Skeletal muscle satellite cell (primary cell): ENCODE results near the gene CLPTM1L.

ENCODE experiments used
- H3K27me3 ChIP-seq: 2 replicates; pipeline ENCODE4 v1.7.0; 2013; ENCODE audit warnings: low read length; ENCODE audit not compliant: control insufficient read depth, insufficient read depth
- H3K36me3 ChIP-seq: 2 replicates; pipeline ENCODE4 v1.7.0; 2013; ENCODE audit warnings: mild to moderate bottlenecking, control low read depth, low read length; ENCODE audit not compliant: insufficient read depth
- H3K4me1 ChIP-seq: 2 replicates; pipeline ENCODE4 v1.7.0; 2013; ENCODE audit warnings: low read length; ENCODE audit not compliant: control insufficient read depth, insufficient read depth
- H3K4me2 ChIP-seq: 2 replicates; pipeline ENCODE4 v1.7.0; 2013; ENCODE audit warnings: mild to moderate bottlenecking, low read length
- H3K4me3 ChIP-seq: 2 replicates; pipeline ENCODE4 v1.7.0; 2013; ENCODE audit warnings: low read length
- H3K9ac ChIP-seq: 2 replicates; pipeline ENCODE4 v1.7.0; 2013; ENCODE audit warnings: mild to moderate bottlenecking, low read depth, low read length, moderate library complexity
- H3K9me3 ChIP-seq: replicated peaks from 2 replicates; pipeline ENCODE4 v1.7.0; 2013; ENCODE audit warnings: mild to moderate bottlenecking, control low read depth, low read length

The CLPTM1L gene

DNA sequence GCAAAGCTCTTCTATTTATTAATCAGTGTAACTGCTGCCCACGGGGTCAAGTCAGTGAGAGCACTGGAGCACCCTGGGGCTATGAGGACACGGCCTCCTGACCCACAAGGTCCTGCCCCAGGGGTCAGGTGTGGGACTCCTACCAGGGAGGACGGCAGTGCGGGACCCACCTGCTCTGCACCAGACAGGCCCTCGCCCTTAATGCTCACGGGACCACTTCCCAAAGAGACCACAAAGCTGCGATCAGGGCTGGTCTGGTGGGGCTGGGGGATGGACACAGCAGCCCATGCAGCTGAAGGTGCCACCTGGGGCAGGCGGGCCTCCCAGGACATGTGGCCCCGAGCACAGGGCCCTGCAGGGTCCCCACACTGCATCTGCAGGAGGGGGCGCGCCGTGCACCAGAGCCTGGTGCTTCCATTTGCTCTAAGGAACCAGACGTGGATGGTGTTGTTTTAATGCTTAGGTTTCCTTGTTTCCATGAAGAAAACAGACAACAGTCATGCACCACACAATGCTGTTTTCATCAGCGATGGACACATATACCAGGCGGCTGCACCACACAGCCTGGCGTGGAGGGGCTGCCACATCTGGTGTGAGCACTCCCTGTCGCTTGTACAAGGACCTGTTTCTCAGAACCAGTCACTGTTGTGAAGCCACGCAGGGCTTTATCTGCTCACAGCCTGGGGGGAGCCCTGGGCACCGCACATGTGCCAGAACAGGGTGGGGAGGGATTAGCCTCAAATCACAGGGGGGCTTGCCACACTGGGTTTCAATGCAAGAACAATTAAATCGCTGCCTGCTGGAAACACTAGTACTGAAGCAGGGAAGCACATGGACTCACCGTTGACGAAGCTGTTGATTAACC, 22.6 kb downstream of the CLPTM1L start:
- H3K4me1 ChIP-seq: peaks cover under 1% of the 10 kb centered on the region
- no peak overlapping the region for H3K9ac ChIP-seq
- H3K4me3 ChIP-seq: no peak overlapping the region
- peaks cover 78% of the 10 kb centered on the region for H3K36me3 ChIP-seq
- H3K9me3 ChIP-seq: no peaks in the 10 kb centered on the region
- no peak overlapping the region for H3K4me2 ChIP-seq
- H3K27me3 ChIP-seq: no peaks in the 10 kb centered on the region

DNA sequence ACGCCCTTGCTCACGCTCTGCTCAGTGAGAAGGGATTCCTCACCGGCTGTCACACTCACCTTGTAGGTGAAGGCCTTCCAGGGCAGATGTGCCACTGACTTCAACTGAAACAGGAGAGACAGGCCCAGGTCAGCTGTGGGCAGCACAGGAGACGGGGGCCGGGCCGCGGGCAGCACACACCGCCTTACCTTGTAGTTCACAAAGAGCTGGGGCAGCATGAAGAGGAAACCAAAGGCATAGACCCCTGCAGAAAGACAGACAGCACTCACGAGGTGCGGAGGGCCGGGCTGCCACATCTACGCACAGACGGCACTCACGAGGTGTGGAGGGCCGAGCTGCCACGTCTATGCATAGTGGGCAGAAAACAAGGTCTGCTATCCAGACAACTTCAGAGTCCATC, 23.3 kb downstream of the CLPTM1L start:
- peaks cover 78% of the 10 kb centered on the region for H3K36me3 ChIP-seq
- no peak overlapping the region for H3K4me2 ChIP-seq
- H3K27me3 ChIP-seq: no peaks in the 10 kb centered on the region
- H3K4me3 ChIP-seq: no peak overlapping the region
- no peak overlapping the region for H3K9ac ChIP-seq
- no peaks in the 10 kb centered on the region for H3K4me1 ChIP-seq
- no peaks in the 10 kb centered on the region for H3K9me3 ChIP-seq

DNA sequence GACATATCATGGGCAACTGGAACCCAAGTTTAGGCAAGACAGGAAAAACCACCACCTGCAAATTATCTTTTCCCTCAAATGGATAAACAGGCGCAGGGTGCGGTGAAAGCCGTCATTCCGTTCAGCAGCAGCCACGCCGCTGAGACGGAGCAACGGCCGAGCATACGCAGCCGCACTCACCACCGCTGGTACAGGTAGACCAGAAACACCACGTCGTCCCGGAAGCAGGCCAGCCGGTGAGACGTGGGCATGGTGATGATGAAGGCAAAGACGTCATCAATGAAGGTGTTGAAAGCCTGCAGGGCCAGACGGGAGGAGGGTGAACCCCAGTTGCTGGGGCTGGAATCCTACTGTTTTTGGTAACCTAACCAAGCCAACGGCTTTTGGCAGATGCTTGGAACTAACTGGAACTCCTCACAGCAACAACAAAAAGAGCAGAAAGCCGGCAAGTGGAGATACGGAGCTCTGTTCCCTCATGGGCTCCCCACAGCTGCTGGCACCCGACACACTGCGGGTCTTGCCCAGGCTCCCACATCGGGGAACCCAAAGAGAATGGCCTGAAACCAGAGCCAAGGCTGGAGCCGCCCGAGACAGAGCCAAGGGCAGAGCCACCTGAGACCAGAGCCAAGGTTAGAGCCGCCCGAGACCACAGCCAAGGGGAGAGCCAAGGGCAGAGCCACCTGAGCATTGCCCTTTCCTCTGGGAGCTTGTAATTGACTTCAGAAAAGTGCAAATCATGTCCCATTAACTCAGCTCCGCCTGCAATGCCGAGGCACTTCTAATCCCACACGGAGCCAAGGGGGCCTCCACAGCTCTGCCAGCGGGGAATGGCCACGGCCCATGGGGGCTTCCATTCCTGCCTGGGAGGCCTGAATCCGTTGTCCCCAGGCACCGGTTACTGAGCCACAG, 24.2 kb downstream of the CLPTM1L start:
- Histone ChIP-seq H3K4me3 (no peak overlapping the region), H3K27me3 (no peaks in the 10 kb centered on the region), H3K4me1 (no peaks in the 10 kb centered on the region), H3K9me3 (no peaks in the 10 kb centered on the region), H3K4me2 (no peak overlapping the region), H3K9ac (no peak overlapping the region), H3K36me3 (peaks cover 69% of the 10 kb centered on the region)

DNA sequence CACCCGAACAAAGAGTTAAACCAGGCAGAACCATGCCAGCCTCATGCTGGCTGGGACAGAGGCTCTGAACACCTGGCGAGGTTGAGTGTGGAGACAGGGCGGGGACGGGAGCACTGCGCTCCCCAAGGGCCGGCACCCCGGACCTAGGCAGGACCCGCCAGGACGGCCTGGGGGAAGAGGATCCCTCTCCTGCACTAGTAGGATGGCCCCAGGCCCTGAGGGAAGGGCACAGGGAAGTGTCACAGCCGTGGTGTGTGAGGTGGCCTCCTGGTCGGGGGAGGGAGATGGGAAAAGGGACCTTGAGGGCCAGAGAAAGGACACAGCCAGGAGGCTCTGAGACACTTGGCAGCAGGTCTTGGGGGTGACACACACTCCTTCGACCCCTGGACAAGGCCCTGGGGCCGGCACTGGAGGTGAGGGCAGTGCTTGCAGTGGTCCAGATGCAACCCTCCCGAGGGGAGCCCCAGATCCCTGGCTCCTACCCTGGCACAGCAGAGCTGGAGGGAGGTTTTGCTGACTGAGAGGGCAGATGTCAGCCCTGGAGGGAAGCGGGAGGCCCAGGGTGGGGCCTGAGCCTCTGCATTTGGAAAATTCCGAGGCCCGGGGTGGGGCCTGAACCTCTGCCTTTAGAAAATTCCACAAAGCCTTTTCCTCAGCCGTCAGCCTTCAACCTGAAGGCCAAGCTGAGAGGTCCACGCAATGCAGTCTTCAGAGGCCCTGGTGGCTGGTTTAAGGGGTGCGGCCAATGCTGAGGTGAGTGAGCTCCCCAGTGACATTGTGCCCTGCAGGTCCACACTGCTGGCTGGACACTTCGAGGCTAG, 25.3 kb downstream of the CLPTM1L start:
- Histone ChIP-seq H3K9ac (no peak overlapping the region), H3K9me3 (no peaks in the 10 kb centered on the region), H3K36me3 (peaks cover 59% of the 10 kb centered on the region), H3K4me2 (no peak overlapping the region), H3K27me3 (no peaks in the 10 kb centered on the region), H3K4me3 (no peak overlapping the region), H3K4me1 (no peaks in the 10 kb centered on the region)

DNA sequence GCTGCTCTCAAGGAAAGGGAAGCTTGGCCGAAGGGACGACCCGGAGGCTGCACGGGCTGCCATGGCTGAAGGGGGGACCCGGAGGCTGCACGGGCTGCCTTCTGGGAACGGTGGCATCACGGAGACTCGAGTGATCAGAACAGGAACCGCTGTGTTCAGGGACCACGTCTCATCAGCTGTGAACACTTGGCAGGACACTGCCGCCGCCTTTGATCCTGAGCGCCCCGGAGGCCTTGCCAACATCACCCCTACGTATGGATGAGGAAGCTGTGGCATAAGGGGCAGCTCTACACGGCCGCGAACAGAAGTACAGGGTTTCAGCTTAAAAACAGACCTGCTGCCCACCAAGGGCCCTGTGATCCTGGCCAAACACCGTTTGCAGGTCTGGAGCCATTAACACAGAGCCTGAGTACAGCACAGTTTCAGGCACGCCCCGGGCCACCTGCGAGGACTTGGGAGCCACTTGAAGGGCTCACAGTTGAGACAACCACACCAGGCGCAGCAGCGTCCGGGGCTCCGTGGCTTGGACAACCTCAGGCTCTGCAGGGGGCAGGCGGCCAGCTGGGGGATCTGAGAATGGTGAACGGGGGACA, 26.1 kb downstream of the CLPTM1L start:
- Histone ChIP-seq H3K36me3 (peaks cover 50% of the 10 kb centered on the region), H3K27me3 (no peaks in the 10 kb centered on the region), H3K4me3 (no peak overlapping the region), H3K9ac (no peak overlapping the region), H3K9me3 (no peaks in the 10 kb centered on the region), H3K4me2 (no peak overlapping the region), H3K4me1 (no peaks in the 10 kb centered on the region)

DNA sequence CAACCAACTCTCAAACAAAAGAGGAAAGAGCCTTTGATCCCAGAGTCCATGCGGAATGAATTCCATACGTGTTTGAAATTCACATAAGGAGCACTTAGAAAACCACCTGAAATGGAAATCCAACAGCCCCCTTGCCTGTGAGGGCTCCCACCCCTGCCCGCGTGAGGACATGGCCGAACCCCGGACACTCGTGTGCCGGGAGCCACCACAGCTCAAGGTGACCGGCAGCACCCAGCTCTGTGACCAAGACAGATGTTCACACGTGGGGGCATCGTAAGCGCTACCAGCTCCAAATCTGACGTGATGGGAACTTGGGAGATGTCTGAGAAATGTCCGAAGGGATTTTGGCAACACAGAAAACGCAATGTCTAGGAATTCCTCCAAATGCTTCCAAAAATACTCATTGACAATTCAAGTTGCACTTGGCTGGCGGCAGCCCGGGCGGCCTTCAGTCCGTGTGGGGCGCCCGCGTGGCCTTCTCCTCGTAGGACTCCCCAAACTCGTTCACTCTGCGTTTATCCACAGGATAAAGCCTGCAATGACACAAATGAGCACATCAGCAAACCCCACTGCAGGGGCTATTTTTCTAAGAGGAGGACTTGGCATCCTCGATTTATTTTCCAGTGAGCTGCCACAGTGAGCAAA, 26.9 kb downstream of the CLPTM1L start:
- H3K9ac ChIP-seq: no peak overlapping the region

DNA sequence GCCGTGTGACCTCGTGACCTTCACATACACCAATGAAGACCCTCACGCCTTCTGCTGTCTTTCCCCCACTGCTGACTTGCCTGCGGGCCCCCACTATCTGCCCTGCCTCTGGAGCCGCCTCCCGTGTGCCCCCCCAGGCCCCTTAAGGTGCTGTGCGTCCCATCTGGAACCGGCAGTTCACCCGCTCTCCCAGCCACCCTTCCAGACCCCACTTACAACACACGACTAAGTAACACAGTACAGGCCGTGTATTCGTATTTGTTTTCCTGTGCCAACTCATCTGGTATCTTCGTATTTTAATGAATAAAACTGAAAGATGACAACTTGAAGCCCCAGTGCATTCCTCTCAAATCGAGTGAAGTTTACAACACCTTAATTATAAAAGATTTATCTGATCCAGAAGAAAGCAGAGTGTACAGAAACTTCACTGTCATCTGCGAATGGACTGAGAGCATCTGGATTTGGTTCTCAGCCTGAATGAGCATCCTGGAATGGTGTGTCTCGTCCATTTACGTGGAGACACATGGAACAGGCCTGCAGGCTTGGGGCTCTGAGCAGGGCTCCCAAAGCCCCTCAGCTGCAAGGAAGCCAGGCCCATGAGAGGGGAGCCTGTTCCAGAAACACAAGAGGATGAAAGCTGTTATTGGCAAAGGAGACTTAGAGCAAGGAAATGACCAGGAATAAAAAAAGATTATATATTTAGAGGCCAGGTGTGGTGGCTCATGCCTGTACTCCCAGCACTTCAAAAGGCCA, 28.1 kb downstream of the CLPTM1L start:
- H3K4me1 ChIP-seq: no peaks in the 10 kb centered on the region

More for the DNA sequence above, 26.9 kb downstream of the CLPTM1L start:
- Histone ChIP-seq H3K4me1 (no peaks in the 10 kb centered on the region), H3K4me2 (no peak overlapping the region), H3K9me3 (no peaks in the 10 kb centered on the region), H3K36me3 (peaks cover 45% of the 10 kb centered on the region), H3K27me3 (peaks cover 7% of the 10 kb centered on the region), H3K4me3 (no peak overlapping the region)

DNA sequence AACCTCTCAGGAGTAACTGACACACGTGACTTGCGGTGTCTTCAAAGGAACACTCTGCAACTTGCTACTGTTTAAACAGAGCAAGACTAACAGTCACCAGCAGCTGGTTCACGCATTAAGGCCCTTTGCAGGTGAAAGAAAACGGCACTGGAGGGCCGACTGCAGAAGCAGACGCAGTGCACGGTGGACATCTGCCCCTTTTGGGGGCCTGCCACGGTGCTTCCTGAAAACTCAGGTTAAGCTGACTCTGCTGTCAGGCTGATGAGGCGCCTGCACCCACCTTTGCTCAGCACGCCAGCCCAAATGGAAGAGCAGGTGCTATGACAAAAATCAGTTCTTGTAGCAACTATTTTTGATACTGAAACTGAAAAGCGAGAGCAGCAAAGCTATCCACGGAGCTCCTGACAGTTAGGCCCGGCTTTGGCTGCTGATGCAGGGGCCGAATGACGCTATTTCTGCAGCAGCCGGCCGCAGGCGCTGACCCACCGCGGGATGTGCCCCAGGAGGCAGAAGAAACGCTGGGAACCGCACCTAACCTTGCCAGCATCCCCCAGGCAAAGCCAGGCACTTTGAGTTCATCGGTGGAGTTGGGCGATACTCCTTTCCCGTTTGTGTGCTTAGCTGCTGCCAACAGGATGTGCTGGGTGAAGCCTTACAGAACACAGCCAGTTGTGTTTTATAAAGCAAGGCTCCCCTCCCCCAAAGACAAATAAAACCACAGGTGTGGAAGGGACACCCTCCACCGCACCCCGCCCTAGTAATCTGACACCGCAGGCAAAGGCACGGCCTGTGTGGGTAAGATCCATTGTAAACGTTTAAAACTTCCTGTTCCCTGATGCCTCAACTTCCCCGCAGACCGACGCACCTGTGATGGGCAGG, 29.0 kb downstream of the CLPTM1L start:
- H3K9me3 ChIP-seq: no peaks in the 10 kb centered on the region
- H3K27me3 ChIP-seq: peaks cover 9% of the 10 kb centered on the region
- H3K36me3 ChIP-seq: peaks cover 30% of the 10 kb centered on the region
- H3K4me1 ChIP-seq: no peaks in the 10 kb centered on the region
- no peak overlapping the region for H3K9ac ChIP-seq
- no peak overlapping the region for H3K4me2 ChIP-seq
- H3K4me3 ChIP-seq: no peak overlapping the region

More for the DNA sequence above, 28.1 kb downstream of the CLPTM1L start:
- Histone ChIP-seq H3K9ac (no peak overlapping the region), H3K9me3 (no peaks in the 10 kb centered on the region), H3K4me2 (no peak overlapping the region), H3K36me3 (peaks cover 37% of the 10 kb centered on the region), H3K4me3 (no peak overlapping the region), H3K27me3 (peaks cover 9% of the 10 kb centered on the region)

DNA sequence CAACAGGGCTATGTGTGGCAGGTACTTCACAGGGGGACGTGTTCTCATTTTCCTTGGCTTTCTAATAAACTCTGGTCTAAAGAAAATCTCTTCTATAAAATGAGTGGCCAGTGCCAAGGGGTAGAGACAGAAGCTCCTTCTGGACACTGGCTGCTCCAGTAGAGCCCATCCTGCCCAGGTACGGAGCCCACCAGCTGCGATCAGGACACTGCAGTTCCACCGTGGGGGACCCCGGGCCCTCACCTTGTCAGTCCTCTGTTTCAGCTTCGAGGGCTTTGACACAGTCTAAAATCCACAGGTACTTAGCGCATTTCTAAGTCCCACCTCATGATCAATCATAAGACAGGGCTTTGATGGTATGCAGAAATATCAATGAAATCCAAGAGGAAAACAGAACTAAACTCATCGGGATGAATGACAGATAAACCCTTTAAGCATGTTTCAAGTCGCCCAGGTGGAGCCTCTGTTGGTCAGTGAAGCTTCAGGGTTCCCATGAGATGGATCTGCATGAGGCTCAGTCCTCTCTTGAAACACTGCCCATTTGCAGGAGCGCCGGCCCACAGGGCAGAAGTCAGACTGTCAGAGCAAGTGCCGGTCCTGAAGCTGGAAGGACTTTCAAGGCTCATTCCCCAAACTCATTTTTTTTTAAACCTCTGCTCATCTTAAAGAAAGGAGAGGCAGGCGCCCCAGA, 29.7 kb downstream of the CLPTM1L start:
- Histone ChIP-seq H3K4me3 (no peak overlapping the region), H3K9ac (no peak overlapping the region), H3K9me3 (no peaks in the 10 kb centered on the region), H3K4me1 (no peaks in the 10 kb centered on the region), H3K36me3 (peaks cover 22% of the 10 kb centered on the region), H3K27me3 (peaks cover 12% of the 10 kb centered on the region), H3K4me2 (no peak overlapping the region)
